Skin epidermis (tissue), 12 donors: ENCODE data around the gene DNAI4.
"Not testable (repeated sequence)": the region's sequence is repeated elsewhere in the genome, so short reads cannot be mapped to it uniquely, and the experiment has no call there.

Experiments used
- H3K27ac ChIP-seq, 21 experiments: fragments of 200-600 bp; sonication (generic) in 11 of 21; one replicate each; pipeline ENCODE4 v1.5.0; 2020; ENCODE audit warnings: mild to moderate bottlenecking in 3 of 21, inconsistent platforms in 2 of 21, moderate library complexity in 2 of 21
- H3K4me3 ChIP-seq, 7 experiments: fragments of 200-600 bp; sonication (generic) in 2 of 7; one replicate each; pipeline ENCODE4 v1.5.0; 2020; ENCODE audit warnings: inconsistent platforms in 2 of 7, mild to moderate bottlenecking in 2 of 7, moderate library complexity in 1 of 7

The DNAI4 gene

GRCh38 chr1:66850989-66851388 is 73.7 kb downstream of the DNAI4 start:
- Histone ChIP-seq H3K27ac (no peak overlapping the region), H3K4me3 (no peak overlapping the region)

- Histone ChIP-seq H3K4me3 (no peak overlapping the region), H3K27ac (no peak overlapping the region)
Measured at GRCh38 chr1:66848193-66848592, 76.5 kb downstream of the DNAI4 start.

- H3K27ac ChIP-seq = no peak overlapping the region
- H3K4me3 ChIP-seq = no peak overlapping the region
Measured at GRCh38 chr1:66840929-66841328, 83.7 kb downstream of the DNAI4 start.

GRCh38 chr1:66834926-66835325 is 89.7 kb downstream of the DNAI4 start:
- H3K27ac ChIP-seq = no peak overlapping the region

GRCh38 chr1:66833112-66833511 is 91.5 kb downstream of the DNAI4 start:
- Histone ChIP-seq H3K27ac (no peak overlapping the region), H3K4me3 (no peak overlapping the region)

More at GRCh38 chr1:66834926-66835325, 89.7 kb downstream of the DNAI4 start:
- H3K4me3 ChIP-seq = no peak overlapping the region

GRCh38 chr1:66831529-66832239 is 93.0 kb downstream of the DNAI4 start:
- no peak overlapping the region for H3K27ac ChIP-seq
- H3K4me3 ChIP-seq = no peak overlapping the region

- Histone ChIP-seq H3K27ac (no peak overlapping the region), H3K4me3 (no peak overlapping the region)
Measured at GRCh38 chr1:66824771-66825170, 99.9 kb downstream of the DNAI4 start.

GRCh38 chr1:66809736-66810326 is 114.8 kb downstream of the DNAI4 start:
- no peak overlapping the region for H3K27ac ChIP-seq
- H3K4me3 ChIP-seq = no peak overlapping the region

- H3K27ac ChIP-seq = no peak overlapping the region
- H3K4me3 ChIP-seq = no peak overlapping the region
Measured at GRCh38 chr1:66809245-66809644, 115.4 kb downstream of the DNAI4 start.

- not testable (repeated sequence) for H3K27ac ChIP-seq, H3K4me3 ChIP-seq
Measured at GRCh38 chr1:66795839-66796238, 128.8 kb downstream of the DNAI4 start.

GRCh38 chr1:66791621-66792610 is 132.7 kb downstream of the DNAI4 start:
- Histone ChIP-seq H3K4me3 (no peak overlapping the region), H3K27ac (no peak overlapping the region)

- no peak overlapping the region for H3K4me3 ChIP-seq
Measured at GRCh38 chr1:66788231-66788939, 136.3 kb downstream of the DNAI4 start.

GRCh38 chr1:66787641-66788040 is 137.0 kb downstream of the DNAI4 start:
- Histone ChIP-seq H3K27ac (no peak overlapping the region), H3K4me3 (no peak overlapping the region)

More at GRCh38 chr1:66788231-66788939, 136.3 kb downstream of the DNAI4 start:
- peak overlapping the region in 2 of 21 experiments; percentile 39 to 41 for H3K27ac ChIP-seq

GRCh38 chr1:66785800-66786199 is 138.9 kb downstream of the DNAI4 start:
- H3K27ac ChIP-seq, H3K4me3 ChIP-seq: not testable (repeated sequence)

- Histone ChIP-seq H3K4me3 (no peak overlapping the region), H3K27ac (no peak overlapping the region)
Measured at GRCh38 chr1:66779475-66780078, 145.1 kb downstream of the DNAI4 start.

GRCh38 chr1:66778969-66779368 is 145.7 kb downstream of the DNAI4 start:
- H3K4me3 ChIP-seq = peak overlapping the region in 1 of 7 experiments; percentile 3
- no peak overlapping the region for H3K27ac ChIP-seq

- Histone ChIP-seq H3K27ac (no peak overlapping the region), H3K4me3 (no peak overlapping the region)
Measured at GRCh38 chr1:66778266-66778665, 146.4 kb downstream of the DNAI4 start.

GRCh38 chr1:66777831-66778230 is 146.8 kb downstream of the DNAI4 start:
- Histone ChIP-seq H3K4me3 (no peak overlapping the region), H3K27ac (no peak overlapping the region)

- Histone ChIP-seq H3K27ac (no peak overlapping the region), H3K4me3 (no peak overlapping the region)
Measured at GRCh38 chr1:66775646-66776045, 149.0 kb downstream of the DNAI4 start.
